ENCODE results near the gene RAB31. TPM values are rescaled to one million over a fixed set of nuclear protein-coding genes. Genes with fewer than 3 reads are reported as not detected.
A peak's percentile ranks its signal among the peaks of the same experiment; 100 is the strongest.

Gene RAB31
- total and polyA plus RNA-seq, 2 of the 13 experiments (the other 11 are each of a cell fraction or from before 2014, with no cell fraction given) = 1.1 to 1.7 TPM

DNA sequence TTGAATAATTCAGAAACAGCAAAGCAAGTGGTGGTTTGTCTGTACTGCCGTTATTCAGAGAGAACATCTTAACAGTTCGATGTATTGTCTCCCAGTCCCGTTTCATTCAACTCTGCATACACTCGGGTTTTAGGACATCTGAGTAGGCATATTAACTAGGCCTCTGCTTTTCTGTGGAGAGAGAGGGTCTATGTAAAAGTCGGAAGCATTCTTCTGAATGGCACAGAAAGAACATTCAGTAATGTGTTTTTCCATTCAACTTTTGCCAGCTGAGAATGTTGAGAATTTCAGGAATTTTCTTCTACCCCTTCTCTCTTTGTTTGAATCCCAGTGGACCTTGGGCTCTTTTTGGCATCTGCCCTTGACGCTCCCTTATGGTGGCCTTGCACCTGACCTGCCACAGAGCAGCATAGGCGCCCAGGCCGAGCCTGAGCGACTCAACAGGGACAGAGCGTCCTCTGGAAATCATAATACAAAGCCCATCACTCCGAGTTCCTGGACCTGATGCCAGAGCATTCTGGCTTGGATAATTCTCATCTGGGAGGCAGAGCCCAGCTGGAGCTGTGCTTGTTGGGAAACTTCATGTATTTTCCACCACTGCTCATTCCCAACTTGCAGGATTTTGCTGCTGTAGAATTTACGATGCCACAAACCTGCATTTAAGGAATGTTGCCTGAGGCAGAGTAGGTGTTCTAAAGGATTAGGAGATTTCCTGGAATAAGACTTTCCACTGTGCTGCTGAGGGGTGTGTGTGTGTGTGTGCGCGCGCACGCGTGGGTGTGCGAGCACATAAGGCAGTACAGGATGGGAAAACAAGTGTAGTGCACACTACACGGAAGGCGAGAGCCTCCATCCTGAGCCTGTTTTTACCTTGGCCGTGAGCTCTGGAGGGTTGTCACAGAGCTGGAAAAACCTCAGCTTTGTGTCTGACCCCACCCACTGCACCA lies 100.5 kb downstream of the RAB31 start (continued):
- TF ChIP-seq ZNF550 (CRISPR knock-in tag; IDR thresholded peaks at IDR 0.05; ENCODE audit: borderline replicate concordance) (no peak), PCBP2 (optimal IDR thresholded peaks at IDR 0.05; ENCODE audit: low read depth, low read length, poor library complexity, severe bottlenecking) (no peak), NR2F6 (IDR thresholded peaks at IDR 0.05) (peak; percentile 79), NR2F6 (CRISPR knock-in tag; IDR thresholded peaks at IDR 0.05) (peak; percentile 87), ZNF781 (CRISPR knock-in tag; IDR thresholded peaks at IDR 0.05; ENCODE audit: borderline replicate concordance, not compliant biosample characterization) (no peak), SAFB2 (CRISPR knock-in tag; IDR thresholded peaks at IDR 0.05; ENCODE audit: borderline replicate concordance, low read depth) (no peak), CHD4 (IDR thresholded peaks at IDR 0.05; ENCODE audit: borderline replicate concordance, low read length) (no peak), ZNF788 (CRISPR knock-in tag; IDR thresholded peaks at IDR 0.05; ENCODE audit: borderline replicate concordance) (no peak), ZNF292 (CRISPR knock-in tag; IDR thresholded peaks at IDR 0.05; ENCODE audit: borderline replicate concordance, low read depth) (peak; percentile 68; the same call in 1 of the 2 replicates), ZNF782 (CRISPR knock-in tag; IDR thresholded peaks at IDR 0.05; ENCODE audit: borderline replicate concordance) (no peak), NAIF1 (CRISPR knock-in tag; IDR thresholded peaks at IDR 0.05; ENCODE audit: borderline replicate concordance) (0 out of 2 replicates have a peak, but pooled peaks have one; percentile 51), MAFF (IDR thresholded peaks at IDR 0.05; ENCODE audit: low read depth, low read length) (0 out of 2 replicates have a peak, but pooled peaks have one; percentile 14), TRIM24 (CRISPR knock-in tag; IDR thresholded peaks at IDR 0.05) (no peak), ZNF260 (CRISPR knock-in tag; IDR thresholded peaks at IDR 0.05; ENCODE audit: borderline replicate concordance, low read depth) (no peak), NCOA2 (CRISPR knock-in tag; IDR thresholded peaks at IDR 0.05) (peak; percentile 87)
- TF ChIP-seq, protein P1, sequence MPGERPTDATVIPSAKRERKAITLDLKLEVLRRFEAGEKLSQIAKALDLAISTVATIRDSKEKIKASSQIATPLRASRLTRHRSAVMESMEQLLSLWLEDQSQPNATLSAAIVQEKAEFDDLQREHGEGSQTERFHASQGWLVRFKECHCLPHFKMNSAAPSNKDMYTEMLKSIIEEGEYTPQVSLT (CRISPR knock-in tag; IDR thresholded peaks at IDR 0.05; ENCODE audit: borderline replicate concordance, low read depth) = no peak
- TF ChIP-seq, protein P2, sequence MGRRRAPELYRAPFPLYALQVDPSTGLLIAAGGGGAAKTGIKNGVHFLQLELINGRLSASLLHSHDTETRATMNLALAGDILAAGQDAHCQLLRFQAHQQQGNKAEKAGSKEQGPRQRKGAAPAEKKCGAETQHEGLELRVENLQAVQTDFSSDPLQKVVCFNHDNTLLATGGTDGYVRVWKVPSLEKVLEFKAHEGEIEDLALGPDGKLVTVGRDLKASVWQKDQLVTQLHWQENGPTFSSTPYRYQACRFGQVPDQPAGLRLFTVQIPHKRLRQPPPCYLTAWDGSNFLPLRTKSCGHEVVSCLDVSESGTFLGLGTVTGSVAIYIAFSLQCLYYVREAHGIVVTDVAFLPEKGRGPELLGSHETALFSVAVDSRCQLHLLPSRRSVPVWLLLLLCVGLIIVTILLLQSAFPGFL (CRISPR knock-in tag; IDR thresholded peaks at IDR 0.05) = no peak
- TF ChIP-seq, protein P3, sequence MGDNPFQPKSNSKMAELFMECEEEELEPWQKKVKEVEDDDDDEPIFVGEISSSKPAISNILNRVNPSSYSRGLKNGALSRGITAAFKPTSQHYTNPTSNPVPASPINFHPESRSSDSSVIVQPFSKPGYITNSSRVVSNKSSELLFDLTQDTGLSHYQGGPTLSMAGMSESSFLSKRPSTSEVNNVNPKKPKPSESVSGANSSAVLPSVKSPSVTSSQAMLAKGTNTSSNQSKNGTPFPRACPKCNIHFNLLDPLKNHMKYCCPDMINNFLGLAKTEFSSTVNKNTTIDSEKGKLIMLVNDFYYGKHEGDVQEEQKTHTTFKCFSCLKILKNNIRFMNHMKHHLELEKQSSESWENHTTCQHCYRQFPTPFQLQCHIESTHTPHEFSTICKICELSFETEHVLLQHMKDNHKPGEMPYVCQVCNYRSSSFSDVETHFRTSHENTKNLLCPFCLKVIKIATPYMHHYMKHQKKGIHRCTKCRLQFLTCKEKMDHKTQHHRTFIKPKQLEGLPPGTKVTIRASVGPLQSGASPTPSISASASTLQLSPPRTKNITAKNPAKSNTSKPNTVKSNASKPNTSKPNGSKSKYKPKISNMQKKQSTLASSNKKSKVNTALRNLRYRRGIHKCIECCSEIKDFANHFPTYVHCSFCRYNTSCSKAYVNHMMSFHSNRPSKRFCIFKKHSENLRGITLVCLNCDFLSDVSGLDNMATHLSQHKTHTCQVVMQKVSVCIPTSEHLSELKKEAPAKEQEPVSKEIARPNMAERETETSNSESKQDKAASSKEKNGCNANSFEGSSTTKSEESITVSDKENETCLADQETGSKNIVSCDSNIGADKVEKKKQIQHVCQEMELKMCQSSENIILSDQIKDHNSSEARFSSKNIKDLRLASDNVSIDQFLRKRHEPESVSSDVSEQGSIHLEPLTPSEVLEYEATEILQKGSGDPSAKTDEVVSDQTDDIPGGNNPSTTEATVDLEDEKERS (CRISPR knock-in tag; IDR thresholded peaks at IDR 0.05) = peak; percentile 31; the same call in 1 of the 2 replicates
- TF ChIP-seq, protein P4, sequence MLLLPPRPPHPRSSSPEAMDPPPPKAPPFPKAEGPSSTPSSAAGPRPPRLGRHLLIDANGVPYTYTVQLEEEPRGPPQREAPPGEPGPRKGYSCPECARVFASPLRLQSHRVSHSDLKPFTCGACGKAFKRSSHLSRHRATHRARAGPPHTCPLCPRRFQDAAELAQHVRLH (CRISPR knock-in tag; IDR thresholded peaks at IDR 0.05; ENCODE audit: borderline replicate concordance, low read depth) = no peak
